ENCODE measurements around the gene XIAP. TPM values are rescaled to one million over a fixed set of nuclear protein-coding genes. Genes with fewer than 3 reads are reported as not detected.

The XIAP gene
- total and polyA plus RNA-seq, 9 of the 15 experiments (the other 6 are each of a cell fraction or from before 2014, with no cell fraction given) = 5.7 to 40.5 (median 19.8) TPM

GRCh38 chrX:123859846-123860838 lies at the start of gene XIAP (continued):
- peak; percentile 59; the same call in 1 of the 2 replicates for TF ChIP-seq TFAP4 (CRISPR knock-in tag; IDR thresholded peaks at IDR 0.05; ENCODE audit: borderline replicate concordance)
- no peak for TF ChIP-seq RBM25 (IDR thresholded peaks at IDR 0.05; ENCODE audit: low read depth, low read length, severe bottlenecking)
- peak; percentile 68 for TF ChIP-seq KDM5B (IDR thresholded peaks at IDR 0.05; ENCODE audit: insufficient replicate concordance, low read depth, low read length)
- 0 out of 2 replicates have a peak, but pooled peaks have one; percentile 19 for TF ChIP-seq CREB1 (IDR thresholded peaks at IDR 0.05)
- peak; percentile 53; the same call in 1 of the 2 replicates for TF ChIP-seq CREB1 (CRISPR knock-in tag; IDR thresholded peaks at IDR 0.05)
- peak; percentile 92 for TF ChIP-seq PKNOX1 (IDR thresholded peaks at IDR 0.05)
- TF ChIP-seq RBFOX2 (IDR thresholded peaks at IDR 0.05; ENCODE audit: low read depth, low read length) = peak; percentile 93
- peak; percentile 76 for TF ChIP-seq TAF9B (IDR thresholded peaks at IDR 0.05; ENCODE audit: partially characterized antibody)
- peak; percentile 45; the same call in 1 of the 2 replicates for TF ChIP-seq MYNN (IDR thresholded peaks at IDR 0.05)
- no peak for TF ChIP-seq MYNN (CRISPR knock-in tag; IDR thresholded peaks at IDR 0.05)
- no peak for TF ChIP-seq ZNF75A (CRISPR knock-in tag; IDR thresholded peaks at IDR 0.05)
- no peak for TF ChIP-seq KDM2B (CRISPR knock-in tag; IDR thresholded peaks at IDR 0.05)
- TF ChIP-seq ZNF124 (CRISPR knock-in tag; IDR thresholded peaks at IDR 0.05) = no peak
- TF ChIP-seq MAZ (CRISPR knock-in tag; conservative IDR thresholded peaks at IDR 0.05 in 1 of 2, IDR thresholded peaks at IDR 0.05 in 1 of 2) = peak; percentile 72 to 85
- TF ChIP-seq ZBTB26 (CRISPR knock-in tag; IDR thresholded peaks at IDR 0.05) = no peak
- TF ChIP-seq TBP (optimal IDR thresholded peaks at IDR 0.05; ENCODE audit: low read depth, low read length) = peak; percentile 71
- peak; percentile 64; the same call in 1 of the 2 replicates for TF ChIP-seq GTF2E2 (tag; IDR thresholded peaks at IDR 0.05)
- TF ChIP-seq CTCFL (IDR thresholded peaks at IDR 0.05; ENCODE audit: borderline replicate concordance, insufficient read depth, low read depth, low read length, poor library complexity, severe bottlenecking) = peak; percentile 73
- no peak for TF ChIP-seq ZNF165 (CRISPR knock-in tag; IDR thresholded peaks at IDR 0.05; ENCODE audit: borderline replicate concordance)
- TF ChIP-seq MTA1 (IDR thresholded peaks at IDR 0.05; ENCODE audit: borderline replicate concordance) = 0 out of 2 replicates have a peak, but pooled peaks have one; percentile 28
- peak; percentile 30 for TF ChIP-seq U2AF1 (optimal IDR thresholded peaks at IDR 0.05; ENCODE audit: low read depth, low read length)
- no peak; the same call in 1 of the 2 replicates for TF ChIP-seq NBN (IDR thresholded peaks at IDR 0.05; ENCODE audit: low read depth)
